ENCODE measurements around the gene SUN3. TPM values are rescaled to one million over a fixed set of nuclear protein-coding genes. Genes with fewer than 3 reads are reported as not detected.

Gene SUN3
- total RNA-seq, 1 donor from 2014 or later, result not detected

- no peak for DNase-seq
These were observed 50.1 kb downstream of the SUN3 start for GRCh38 chr7:47978790-47979144.

- DNase-seq, result no peak
These were observed 55.2 kb downstream of the SUN3 start for GRCh38 chr7:47973739-47974138.

GRCh38 chr7:47970761-47971160 is 58.1 kb downstream of the SUN3 start:
- DNase-seq, result no peak

- peak; percentile 81 for DNase-seq
These were observed 59.8 kb downstream of the SUN3 start for GRCh38 chr7:47968847-47969774.

- no peak for DNase-seq
These were observed 61.2 kb downstream of the SUN3 start for GRCh38 chr7:47967708-47968107.

- no peak for DNase-seq
These were observed 61.8 kb downstream of the SUN3 start for GRCh38 chr7:47967123-47967522.

GRCh38 chr7:47965456-47965855 is 63.5 kb downstream of the SUN3 start:
- no peak for DNase-seq

- no peak for DNase-seq
These were observed 66.6 kb downstream of the SUN3 start for GRCh38 chr7:47962262-47962661.

GRCh38 chr7:47957156-47957555 is 71.8 kb downstream of the SUN3 start:
- no peak for DNase-seq

- no peak for DNase-seq
These were observed 72.7 kb downstream of the SUN3 start for GRCh38 chr7:47956220-47956619.

- no peak for DNase-seq
These were observed 74.5 kb downstream of the SUN3 start for GRCh38 chr7:47954231-47954911.

- no peak for DNase-seq
These were observed 75.1 kb downstream of the SUN3 start for GRCh38 chr7:47953822-47954221.

GRCh38 chr7:47952224-47952623 is 76.7 kb downstream of the SUN3 start:
- no peak for DNase-seq

- no peak for DNase-seq
These were observed 77.5 kb downstream of the SUN3 start for GRCh38 chr7:47951374-47951773.

- peak; percentile 52 for DNase-seq
These were observed 78.2 kb downstream of the SUN3 start for GRCh38 chr7:47950714-47951113.

GRCh38 chr7:47949703-47950102 is 79.2 kb downstream of the SUN3 start:
- DNase-seq, result no peak

GRCh38 chr7:47948141-47948790 is 80.6 kb downstream of the SUN3 start, which contains the start of gene PKD1L1:
Gene PKD1L1 (minus strand): TSS chr7:47948466. CDS start chr7:47948440, 26 bp downstream.
- DNase-seq, result no peak

GRCh38 chr7:47947355-47947749 is 81.6 kb downstream of the SUN3 start:
- DNase-seq, result no peak

- DNase-seq, result no peak
These were observed 82.1 kb downstream of the SUN3 start for GRCh38 chr7:47946581-47947354.

GRCh38 chr7:47945261-47946015 is 83.5 kb downstream of the SUN3 start:
- DNase-seq, result peak; percentile 90

- no peak for DNase-seq
These were observed 84.2 kb downstream of the SUN3 start for GRCh38 chr7:47944536-47945260.
